RWPE2 (cell line): ENCODE data around the gene L3MBTL4.

Experiments used
- ATAC-seq: fragments of 200-7000 bp; cut with Tn5 transposase; 3 replicates; pipeline ENCODE4 v1.9.1; 2021; ENCODE audit warnings: low read depth
- DNase-seq: peaks from one replicate; pipeline ENCODE4 v3.0.0-alpha.2; 2020; ENCODE audit warnings: low spot score
- H3K27ac ChIP-seq: fragments of 450-650 bp; 2 replicates; pipeline ENCODE4 v1.5.1; 2017; ENCODE audit warnings: mild to moderate bottlenecking; ENCODE audit not compliant: poor library complexity, severe bottlenecking
- H3K27me3 ChIP-seq: fragments of 250-450 bp; sonication (Bioruptor Pico); 2 replicates; pipeline ENCODE4 v1.5.1; 2021; ENCODE audit warnings: mild to moderate bottlenecking, moderate library complexity; ENCODE audit not compliant: insufficient read depth, poor library complexity, severe bottlenecking
- H3K36me3 ChIP-seq: fragments of 250-450 bp; sonication (Bioruptor Pico); 2 replicates; pipeline ENCODE4 v1.5.1; 2020; ENCODE audit warnings: low read depth, mild to moderate bottlenecking, moderate library complexity
- H3K4me1 ChIP-seq: fragments of 250-450 bp; sonication (Bioruptor Pico); 2 replicates; pipeline ENCODE4 v1.5.1; 2021; ENCODE audit warnings: mild to moderate bottlenecking, moderate library complexity; ENCODE audit not compliant: insufficient read depth, poor library complexity, severe bottlenecking
- H3K4me3 ChIP-seq: fragments of 250-450 bp; sonication (Bioruptor Pico); 2 replicates; pipeline ENCODE4 v1.5.1; 2021; ENCODE audit warnings: mild to moderate bottlenecking, moderate library complexity; ENCODE audit not compliant: severe bottlenecking
- H3K9me3 ChIP-seq: fragments of 250-450 bp; sonication (Bioruptor Pico); 2 replicates; pipeline ENCODE4 v1.5.1; 2021; ENCODE audit warnings: mild to moderate bottlenecking, moderate library complexity; ENCODE audit not compliant: severe bottlenecking
- CTCF ChIP-seq: fragments of 450-650 bp; IDR thresholded peaks from one replicate; pipeline ENCODE4 v1.5.1; 2017; ENCODE audit warnings: mild to moderate bottlenecking, moderate library complexity; ENCODE audit not compliant: poor library complexity, severe bottlenecking

The L3MBTL4 gene

GRCh38 chr18:6323319-6323889 lies 91.3 kb downstream of the L3MBTL4 start:
- no peaks in the 10 kb centered on the region for H3K36me3 ChIP-seq

GRCh38 chr18:6315517-6316331 lies 99.0 kb downstream of the L3MBTL4 start:
- H3K4me1 ChIP-seq, result no peaks in the 10 kb centered on the region
- ATAC-seq (no peak), DNase-seq (no peak)
- no peaks in the 10 kb centered on the region for H3K36me3 ChIP-seq
- no peaks in the 10 kb centered on the region for H3K27me3 ChIP-seq
- no peak overlapping the region for H3K27ac ChIP-seq
- H3K4me3 ChIP-seq, result no peak overlapping the region
- no peak for TF ChIP-seq CTCF
- H3K9me3 ChIP-seq, result no peaks in the 10 kb centered on the region

More at GRCh38 chr18:6323319-6323889, 91.3 kb downstream of the L3MBTL4 start:
- DNase-seq (no peak), ATAC-seq (no peak)
- H3K4me3 ChIP-seq, result no peak overlapping the region
- TF ChIP-seq CTCF, result no peak
- no peaks in the 10 kb centered on the region for H3K9me3 ChIP-seq
- H3K27me3 ChIP-seq, result no peaks in the 10 kb centered on the region
- no peak overlapping the region for H3K27ac ChIP-seq
- no peaks in the 10 kb centered on the region for H3K4me1 ChIP-seq

- no peak overlapping the region for H3K4me3 ChIP-seq
- TF ChIP-seq CTCF, result no peak
Measured at GRCh38 chr18:6313415-6313814, 101.3 kb downstream of the L3MBTL4 start.

GRCh38 chr18:6311456-6312215 lies 103.1 kb downstream of the L3MBTL4 start:
- no peaks in the 10 kb centered on the region for H3K27me3 ChIP-seq
- ATAC-seq (no peak), DNase-seq (no peak)
- no peaks in the 10 kb centered on the region for H3K9me3 ChIP-seq
- no peaks in the 10 kb centered on the region for H3K36me3 ChIP-seq
- no peak overlapping the region for H3K4me3 ChIP-seq
- no peak overlapping the region for H3K27ac ChIP-seq
- H3K4me1 ChIP-seq, result no peaks in the 10 kb centered on the region
- no peak for TF ChIP-seq CTCF

More at GRCh38 chr18:6313415-6313814, 101.3 kb downstream of the L3MBTL4 start:
- H3K36me3 ChIP-seq, result no peaks in the 10 kb centered on the region
- H3K27ac ChIP-seq, result no peak overlapping the region
- no peaks in the 10 kb centered on the region for H3K27me3 ChIP-seq
- no peaks in the 10 kb centered on the region for H3K4me1 ChIP-seq
- DNase-seq, result no peak
- H3K9me3 ChIP-seq, result no peaks in the 10 kb centered on the region
- no peak for ATAC-seq
